NCI-H1105 treated with DMSO at 0.1 percent for 48 hours (cell line): Measurements from ENCODE around the gene PCSK4.
"Not testable (repeated sequence)": the region's sequence is repeated elsewhere in the genome, so short reads cannot be mapped to it uniquely, and the experiment has no call there.

Experiments
- DNase-seq: peaks from one replicate; lab custom pipeline; 2025; lab: John Stamatoyannopoulos, UW

Gene PCSK4

DNA sequence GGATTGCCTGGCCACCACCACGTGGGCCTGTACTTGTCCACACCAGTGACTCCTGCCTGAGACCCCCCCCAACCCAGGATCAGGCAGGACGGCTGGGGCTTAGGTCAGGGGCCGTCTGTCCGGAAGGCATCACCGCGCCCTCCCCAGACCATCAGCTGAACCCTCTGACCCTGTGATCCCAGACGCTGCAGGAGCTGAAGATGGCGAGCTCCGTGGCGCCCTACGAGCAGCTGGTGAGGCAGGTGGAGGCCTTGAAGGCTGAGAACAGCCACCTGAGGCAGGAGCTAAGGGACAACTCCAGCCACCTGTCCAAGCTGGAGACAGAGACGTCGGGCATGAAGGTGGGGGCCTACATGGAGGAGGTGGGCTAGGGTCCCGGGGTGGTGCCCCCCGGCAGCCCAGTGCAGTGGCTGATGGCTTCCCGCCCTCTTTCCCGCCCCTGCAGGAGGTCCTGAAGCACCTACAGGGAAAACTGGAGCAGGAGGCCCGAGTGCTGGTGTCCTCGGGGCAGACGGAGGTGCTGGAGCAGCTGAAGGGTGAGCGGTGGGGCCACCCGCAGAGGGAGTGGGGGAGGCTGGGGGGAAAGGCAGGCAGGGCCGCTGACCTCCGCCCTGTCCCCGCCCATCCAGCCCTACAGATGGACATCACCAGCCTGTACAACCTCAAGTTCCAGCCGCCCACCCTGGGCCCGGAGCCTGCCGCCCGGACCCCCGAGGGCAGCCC is 37.2 kb downstream of the PCSK4 start:
- DNase-seq = no peak

- DNase-seq = no peak
Measured at GRCh38 chr19:1451916-1452801, 38.0 kb downstream of the PCSK4 start.

GRCh38 chr19:1450735-1451731 is 39.1 kb downstream of the PCSK4 start:
- DNase-seq = no peak

DNA sequence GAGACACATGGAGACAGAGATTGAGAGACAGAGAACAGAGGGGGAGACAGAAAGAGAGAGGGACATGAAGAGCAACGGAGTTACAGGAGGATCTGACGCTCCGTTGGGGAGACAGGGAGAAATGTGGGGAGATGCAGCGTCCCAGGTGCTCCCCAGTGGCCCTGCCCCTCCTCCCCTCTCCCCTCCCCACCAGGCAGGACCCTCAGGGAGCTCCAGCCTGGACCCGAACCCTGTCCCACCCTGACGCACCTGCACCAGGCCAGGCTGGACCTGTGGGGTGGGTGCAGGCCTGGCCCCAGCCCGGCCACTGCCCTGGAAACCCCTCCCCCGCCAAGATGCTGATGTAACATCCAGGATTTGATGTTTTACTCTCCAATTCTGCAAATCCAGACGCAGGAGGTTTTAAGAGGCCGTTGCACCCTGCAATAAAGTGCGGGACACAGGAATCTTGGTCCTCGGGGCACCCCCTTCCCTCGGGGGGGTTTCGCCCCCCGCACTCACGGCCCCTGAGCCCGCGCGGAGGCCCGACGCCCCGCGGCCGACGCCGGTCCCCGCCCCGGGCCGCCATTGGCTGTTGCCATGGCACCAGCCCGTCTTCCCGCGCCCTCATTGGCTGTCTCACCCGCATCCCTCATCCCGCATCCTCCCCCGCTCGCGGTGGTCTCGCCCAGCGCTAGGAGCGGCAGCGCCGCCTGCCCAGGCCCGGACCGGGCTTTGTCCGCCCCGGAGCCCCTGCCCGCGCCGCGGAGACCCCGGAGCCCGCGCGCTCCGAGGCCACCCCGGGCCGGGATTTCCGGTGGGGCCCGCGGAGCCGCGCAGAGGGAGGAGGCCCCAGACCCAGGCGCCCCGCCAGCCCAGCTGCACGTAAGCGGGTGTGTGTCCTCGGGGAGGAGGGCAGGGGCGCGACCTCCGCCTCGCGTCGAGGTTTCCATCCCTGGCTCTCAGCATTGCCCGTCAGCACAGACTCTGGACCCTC is 40.4 kb downstream of the PCSK4 start, which contains the start of gene APC2:
Gene APC2, plus strand, starts transcription at position 655 of the 976 bp plus-strand sequence. CDS start 2,881 bp downstream, outside the sequence.
- DNase-seq = peak; percentile 87

DNA sequence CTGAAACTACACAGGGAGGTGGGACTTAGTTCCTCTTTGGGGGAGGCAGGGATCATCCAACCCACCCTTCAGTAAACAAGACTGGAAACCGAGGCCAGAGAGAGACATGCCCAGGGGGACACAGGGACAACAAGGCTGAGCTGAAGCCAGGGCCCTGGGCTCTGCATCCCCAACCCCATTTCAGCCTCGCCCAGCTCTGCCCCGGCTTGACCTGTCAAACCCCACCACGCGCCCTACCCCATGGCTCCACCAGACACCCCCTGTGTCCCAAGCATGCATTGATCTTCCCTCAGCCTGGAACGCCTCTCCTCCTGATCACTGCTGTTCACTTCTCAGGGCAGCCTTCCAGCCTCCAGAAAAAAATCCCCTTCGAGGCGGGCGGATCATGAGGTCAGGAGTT is 42.2 kb downstream of the PCSK4 start:
- no peak for DNase-seq

DNA sequence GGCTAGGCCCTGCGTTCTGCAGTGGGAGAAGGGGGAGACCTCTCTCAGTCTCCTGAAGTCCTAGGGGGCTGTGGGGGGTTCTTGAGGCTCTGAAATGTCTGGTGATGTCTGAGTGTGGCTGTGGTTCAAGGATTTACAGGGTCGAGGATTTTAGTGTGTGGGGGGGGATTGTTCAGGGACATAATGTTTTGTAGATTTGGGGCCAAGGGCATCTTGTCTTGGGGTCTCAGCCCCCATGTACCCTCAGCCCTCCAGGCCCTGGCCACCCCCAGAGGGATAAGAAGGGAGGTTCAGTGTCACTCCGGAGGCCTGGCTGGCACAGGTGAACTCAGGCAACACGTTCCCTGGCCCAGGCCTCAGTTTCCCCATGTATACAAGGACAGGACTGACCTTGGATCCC is 42.6 kb downstream of the PCSK4 start:
- DNase-seq = no peak

GRCh38 chr19:1446713-1447481 is 43.3 kb downstream of the PCSK4 start:
- DNase-seq = no peak

- DNase-seq = peak; percentile 43
Measured at GRCh38 chr19:1445932-1446712, 44.0 kb downstream of the PCSK4 start.

DNA sequence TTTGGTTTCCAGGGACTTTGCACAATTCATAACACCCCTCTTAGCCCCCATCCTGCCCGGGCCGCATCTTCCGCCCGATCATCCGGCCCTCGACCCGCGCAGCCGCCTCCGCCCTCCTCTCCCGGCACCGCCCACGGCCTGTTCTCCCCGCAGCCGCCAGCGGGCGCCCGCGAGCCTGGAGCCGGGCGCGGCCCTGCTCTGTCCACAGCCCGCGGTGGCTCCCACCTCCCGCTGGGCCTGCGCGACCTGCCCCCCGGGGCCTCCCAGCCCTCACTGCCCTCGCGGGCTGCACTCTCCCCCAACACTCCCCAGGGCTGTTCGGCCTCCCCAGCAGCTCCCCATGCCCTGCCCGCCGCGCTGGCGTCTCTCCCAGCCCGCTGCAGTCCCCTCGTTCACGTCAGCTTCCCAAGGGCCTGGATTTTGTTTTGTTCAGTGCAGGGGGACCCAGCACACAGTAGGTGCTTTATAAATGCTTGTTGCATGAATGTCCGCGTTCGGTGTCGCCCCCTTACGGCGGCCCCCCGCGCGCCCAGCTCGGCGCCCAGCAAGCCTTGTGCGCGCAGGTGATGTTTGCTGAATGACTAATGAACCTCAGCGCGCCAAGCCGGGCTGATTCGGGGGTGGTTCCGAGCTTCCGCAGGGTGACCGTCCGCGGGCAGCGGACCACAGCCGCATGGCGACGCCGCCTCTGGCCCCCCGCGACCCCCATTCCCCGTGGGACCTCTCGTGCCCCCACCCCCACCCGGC is 44.8 kb downstream of the PCSK4 start:
- DNase-seq = peak; percentile 70

GRCh38 chr19:1441677-1442438 is 48.3 kb downstream of the PCSK4 start:
- DNase-seq = no peak

- DNase-seq = no peak
Measured at GRCh38 chr19:1441022-1441426, 49.1 kb downstream of the PCSK4 start.

DNA sequence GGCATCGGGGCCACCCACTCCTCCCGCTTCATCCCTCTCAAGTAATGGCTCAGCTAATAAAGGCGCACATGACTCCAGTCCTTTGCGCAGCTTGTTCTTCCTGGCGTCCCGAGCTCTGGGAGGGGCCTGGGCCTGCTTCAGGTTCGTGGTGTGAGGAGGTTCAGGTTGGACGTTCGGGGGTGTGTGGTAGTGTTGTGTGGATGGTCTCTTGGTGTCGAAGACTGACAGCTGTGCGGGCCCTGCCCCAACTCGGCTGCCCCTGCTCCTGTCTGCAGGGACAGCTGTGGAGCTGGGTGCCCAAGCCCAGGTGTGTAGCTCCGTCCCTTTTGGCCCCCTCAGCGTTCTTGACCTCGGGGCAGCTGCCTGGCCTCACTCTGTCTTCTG is 49.7 kb downstream of the PCSK4 start:
- DNase-seq = no peak

DNA sequence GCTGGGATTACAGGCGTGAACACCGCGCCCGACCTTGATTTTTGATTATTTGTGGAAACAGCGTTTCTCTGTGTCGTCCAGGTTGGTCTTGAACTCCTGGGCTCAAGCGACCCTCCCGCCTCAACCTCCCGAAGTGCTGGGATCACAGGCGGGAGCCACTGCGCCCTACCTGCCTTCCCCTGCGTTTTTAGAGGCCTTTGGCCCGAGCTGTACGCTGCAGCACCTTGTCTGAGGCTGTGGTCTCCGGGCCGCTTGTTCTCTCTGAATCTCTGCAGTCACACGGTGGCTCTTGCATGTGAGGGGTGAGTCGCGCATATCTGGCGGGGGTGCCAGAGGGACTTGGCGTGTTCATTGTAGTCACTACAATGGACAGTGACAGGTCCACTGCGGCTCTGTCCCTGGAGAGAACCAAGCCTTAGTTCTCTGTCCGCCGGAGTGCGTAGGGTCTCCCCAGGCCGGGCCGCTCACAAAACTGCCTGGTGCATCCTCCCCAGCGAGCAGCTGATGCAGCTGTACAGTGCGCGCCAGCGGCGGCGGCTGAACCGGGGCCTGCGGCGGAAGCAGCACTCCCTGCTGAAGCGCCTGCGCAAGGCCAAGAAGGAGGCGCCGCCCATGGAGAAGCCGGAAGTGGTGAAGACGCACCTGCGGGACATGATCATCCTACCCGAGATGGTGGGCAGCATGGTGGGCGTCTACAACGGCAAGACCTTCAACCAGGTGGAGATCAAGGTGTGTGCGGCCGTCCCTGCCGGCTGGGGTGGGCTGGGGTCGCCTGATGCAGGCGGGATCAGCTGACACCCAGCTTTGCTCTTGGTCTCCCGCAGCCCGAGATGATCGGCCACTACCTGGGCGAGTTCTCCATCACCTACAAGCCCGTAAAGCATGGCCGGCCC is 50.4 kb downstream of the PCSK4 start:
- not testable (repeated sequence) for DNase-seq

- no peak for DNase-seq
Measured at GRCh38 chr19:1438933-1439354, 51.2 kb downstream of the PCSK4 start.

- peak; percentile 91 for DNase-seq
Measured at GRCh38 chr19:1438035-1438932, 51.9 kb downstream of the PCSK4 start, which contains the start of gene RPS15. TSS of gene RPS15 (plus strand) at chr19:1438396. CDS start at chr19:1438426, 30 bp downstream.
